HepG2 (cell line): ENCODE measurements around the gene PPFIA3. TPM values are rescaled to one million over a fixed set of nuclear protein-coding genes. Genes with fewer than 3 reads are reported as not detected.

ENCODE experiments used
- MEIS2 ChIP-seq: sonication (generic); formaldehyde crosslinking; IDR thresholded peaks from 2 replicates; pipeline ENCODE4 v1.9.0; 2021; ENCODE audit warnings: mild to moderate bottlenecking, missing genetic modification reagents
- NR2F1 ChIP-seq, 2 experiments: fragments of 450-650 bp in 1 of 2; formaldehyde crosslinking in 1 of 2; IDR thresholded peaks; 2 replicates each; pipeline versions ENCODE4 v1.5.0 to v1.6.1; 2016 to 2020; ENCODE audit warnings: mild to moderate bottlenecking in 1 of 2, missing compliant biosample characterization in 1 of 2, missing genetic modification reagents in 1 of 2, moderate library complexity in 1 of 2
- POLR2A ChIP-seq, 2 experiments: IDR thresholded peaks; 2 replicates each; pipeline ENCODE4 v1.6.1; 2011; ENCODE audit warnings: low read depth in 2 of 2, low read length in 2 of 2, mild to moderate bottlenecking in 1 of 2, moderate library complexity in 1 of 2; ENCODE audit not compliant: insufficient read depth in 1 of 2
- RNF2 ChIP-seq: fragments of 450-650 bp; conservative IDR thresholded peaks from 2 replicates; pipeline ENCODE4 v1.6.1; 2016; ENCODE audit warnings: low read depth
- RXRA ChIP-seq: sonication (generic); formaldehyde crosslinking; IDR thresholded peaks from 2 replicates; pipeline ENCODE4 v1.5.1; 2020; ENCODE audit warnings: missing genetic modification reagents
- SNAPC4 ChIP-seq: sonication (generic); formaldehyde crosslinking; IDR thresholded peaks from 2 replicates; pipeline ENCODE4 v1.4.0; 2020; ENCODE audit warnings: mild to moderate bottlenecking, missing genetic modification reagents
- SUZ12 ChIP-seq: fragments of 150-350 bp; IDR thresholded peaks from 2 replicates; pipeline ENCODE4 v1.6.1; 2014; ENCODE audit warnings: low read depth, low read length
- ZFAT ChIP-seq: sonication (generic); formaldehyde crosslinking; conservative IDR thresholded peaks from 2 replicates; pipeline ENCODE4 v1.8.1; 2023; ENCODE audit warnings: missing genetic modification reagents, inconsistent platforms
- ZKSCAN5 ChIP-seq: sonication (generic); formaldehyde crosslinking; IDR thresholded peaks from 2 replicates; pipeline ENCODE4 v1.5.1; 2020; ENCODE audit warnings: mild to moderate bottlenecking, missing genetic modification reagents
- ZMYM3 ChIP-seq: sonication (generic); formaldehyde crosslinking; IDR thresholded peaks from 2 replicates; pipeline ENCODE4 v1.5.1; 2020; ENCODE audit warnings: mild to moderate bottlenecking, missing genetic modification reagents
- ZNF335 ChIP-seq: sonication (generic); formaldehyde crosslinking; IDR thresholded peaks from 2 replicates; pipeline ENCODE4 v1.4.0; 2020; ENCODE audit warnings: missing genetic modification reagents
- polyA plus RNA-seq, 8 experiments: library from polyadenylated mRNA; depleted of rRNA in 3 of 8; stranded (reverse) in 7 of 8; unstranded in 1 of 8; fragments of >200 nt; fragmentation: Illumina TruSeq in 4 of 8; extraction: Trizol in 4 of 8; gene quantifications; 2 replicates each; pipeline versions ENCODE4 v1.2.1 to v1.2.3, GENCODE V29; 2011 to 2016; ENCODE audit warnings: low read depth in 4 of 8, missing spikeins in 1 of 8, mixed read lengths in 1 of 8; ENCODE audit not compliant: insufficient read depth in 1 of 8
- total RNA-seq, 5 experiments: library from RNA; depleted of rRNA; stranded (reverse); fragments of >200 nt; fragmentation: Illumina TruSeq; extraction: Trizol; gene quantifications; 2 replicates each; pipeline ENCODE4 v1.2.3, GENCODE V29; 2016; ENCODE audit warnings: low read depth in 1 of 5
- TF ChIP-seq, protein P1 (sequence below): sonication (generic); formaldehyde crosslinking; IDR thresholded peaks from 2 replicates; pipeline ENCODE4 v1.8.0; 2022; ENCODE audit warnings: mild to moderate bottlenecking, missing genetic modification reagents; ENCODE audit not compliant: insufficient replicate concordance
- TF ChIP-seq, protein P2 (sequence below): sonication (generic); formaldehyde crosslinking; IDR thresholded peaks from 2 replicates; pipeline ENCODE4 v1.5.0; 2020; ENCODE audit warnings: mild to moderate bottlenecking, missing genetic modification reagents, moderate library complexity
- TF ChIP-seq, protein P3 (sequence below): sonication (generic); IDR thresholded peaks from 2 replicates; pipeline ENCODE4 v1.6.1; 2016; ENCODE audit warnings: low read depth, borderline replicate concordance

PPFIA3 gene
- total and polyA plus RNA-seq, 2 of the 13 experiments (the other 11 are each of a cell fraction or from before 2014, with no cell fraction given): 6.7 to 8.6 TPM

GRCh38 chr19:49155005-49155819, 35.9 kb downstream of the PPFIA3 start, which contains the start of gene HRC (continued):
- TF ChIP-seq RXRA (0 out of 2 replicates have a peak, but pooled peaks have one; percentile 46), ZKSCAN5 (no peak), POLR2A (IDR thresholded peaks at IDR 0.05; ENCODE audit: insufficient read depth in 1 of 2, low read depth in 2 of 2, low read length in 2 of 2) (peak; percentile 33 to 63; a peak in 1 of 4 replicates), NR2F1 (CRISPR knock-in tag; IDR thresholded peaks at IDR 0.05) (peak in 1 of 2 experiments; percentile 22; a peak in 1 of 4 replicates), RNF2 (no peak), ZFAT (CRISPR knock-in tag) (no peak), SUZ12 (no peak), ZMYM3 (no peak), SNAPC4 (CRISPR knock-in tag) (no peak), MEIS2 (CRISPR knock-in tag) (0 out of 2 replicates have a peak, but pooled peaks have one; percentile 31), ZNF335 (peak; percentile 68; the same call in 1 of the 2 replicates)
- TF ChIP-seq, protein P1, sequence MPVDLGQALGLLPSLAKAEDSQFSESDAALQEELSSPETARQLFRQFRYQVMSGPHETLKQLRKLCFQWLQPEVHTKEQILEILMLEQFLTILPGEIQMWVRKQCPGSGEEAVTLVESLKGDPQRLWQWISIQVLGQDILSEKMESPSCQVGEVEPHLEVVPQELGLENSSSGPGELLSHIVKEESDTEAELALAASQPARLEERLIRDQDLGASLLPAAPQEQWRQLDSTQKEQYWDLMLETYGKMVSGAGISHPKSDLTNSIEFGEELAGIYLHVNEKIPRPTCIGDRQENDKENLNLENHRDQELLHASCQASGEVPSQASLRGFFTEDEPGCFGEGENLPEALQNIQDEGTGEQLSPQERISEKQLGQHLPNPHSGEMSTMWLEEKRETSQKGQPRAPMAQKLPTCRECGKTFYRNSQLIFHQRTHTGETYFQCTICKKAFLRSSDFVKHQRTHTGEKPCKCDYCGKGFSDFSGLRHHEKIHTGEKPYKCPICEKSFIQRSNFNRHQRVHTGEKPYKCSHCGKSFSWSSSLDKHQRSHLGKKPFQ (CRISPR knock-in tag): no peak
- TF ChIP-seq, protein P2, sequence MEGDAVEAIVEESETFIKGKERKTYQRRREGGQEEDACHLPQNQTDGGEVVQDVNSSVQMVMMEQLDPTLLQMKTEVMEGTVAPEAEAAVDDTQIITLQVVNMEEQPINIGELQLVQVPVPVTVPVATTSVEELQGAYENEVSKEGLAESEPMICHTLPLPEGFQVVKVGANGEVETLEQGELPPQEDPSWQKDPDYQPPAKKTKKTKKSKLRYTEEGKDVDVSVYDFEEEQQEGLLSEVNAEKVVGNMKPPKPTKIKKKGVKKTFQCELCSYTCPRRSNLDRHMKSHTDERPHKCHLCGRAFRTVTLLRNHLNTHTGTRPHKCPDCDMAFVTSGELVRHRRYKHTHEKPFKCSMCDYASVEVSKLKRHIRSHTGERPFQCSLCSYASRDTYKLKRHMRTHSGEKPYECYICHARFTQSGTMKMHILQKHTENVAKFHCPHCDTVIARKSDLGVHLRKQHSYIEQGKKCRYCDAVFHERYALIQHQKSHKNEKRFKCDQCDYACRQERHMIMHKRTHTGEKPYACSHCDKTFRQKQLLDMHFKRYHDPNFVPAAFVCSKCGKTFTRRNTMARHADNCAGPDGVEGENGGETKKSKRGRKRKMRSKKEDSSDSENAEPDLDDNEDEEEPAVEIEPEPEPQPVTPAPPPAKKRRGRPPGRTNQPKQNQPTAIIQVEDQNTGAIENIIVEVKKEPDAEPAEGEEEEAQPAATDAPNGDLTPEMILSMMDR (CRISPR knock-in tag): no peak
- TF ChIP-seq, protein P3, sequence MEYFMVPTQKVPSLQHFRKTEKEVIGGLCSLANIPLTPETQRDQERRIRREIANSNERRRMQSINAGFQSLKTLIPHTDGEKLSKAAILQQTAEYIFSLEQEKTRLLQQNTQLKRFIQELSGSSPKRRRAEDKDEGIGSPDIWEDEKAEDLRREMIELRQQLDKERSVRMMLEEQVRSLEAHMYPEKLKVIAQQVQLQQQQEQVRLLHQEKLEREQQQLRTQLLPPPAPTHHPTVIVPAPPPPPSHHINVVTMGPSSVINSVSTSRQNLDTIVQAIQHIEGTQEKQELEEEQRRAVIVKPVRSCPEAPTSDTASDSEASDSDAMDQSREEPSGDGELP: 0 out of 2 replicates have a peak, but pooled peaks have one; percentile 16
